Measurements from ENCODE around the gene SYT1. TPM values are rescaled to one million over a fixed set of nuclear protein-coding genes. Genes with fewer than 3 reads are reported as not detected.

The SYT1 gene
- total RNA-seq, 2 experiments from 2014 or later, result not detected

- no peak overlapping the region for H2AFZ ChIP-seq (ENCODE audit: low read length)
- H3K79me2 ChIP-seq (ENCODE audit: insufficient read depth, low read depth, low read length), result no peaks in the 10 kb centered on the region
- no peak overlapping the region for H3K4me2 ChIP-seq (ENCODE audit: low read length)
- H4K20me1 ChIP-seq (ENCODE audit: insufficient read depth, low read length), result no peaks in the 10 kb centered on the region
- CTCF ChIA-PET (ENCODE audit: unreplicated experiment), result no interaction called here
- H3K9me3 ChIP-seq (ENCODE audit: low read length), result no peaks in the 10 kb centered on the region
- H3K27ac ChIP-seq (ENCODE audit: low read depth, low read length, poor library complexity, severe bottlenecking), result no peak overlapping the region
- H3K4me1 ChIP-seq (ENCODE audit: insufficient read depth, low read length, poor library complexity, severe bottlenecking), result no peaks in the 10 kb centered on the region
- no peaks in the 10 kb centered on the region for H3K9me2 ChIP-seq (ENCODE audit: insufficient read depth, low read length)
- no peak overlapping the region for H3K4me3 ChIP-seq (ENCODE audit: low read depth, low read length, poor library complexity, severe bottlenecking)
- BruUV-seq (replicated peaks), result no TSS peak
- DNase-seq (ENCODE audit: low spot score), result no peak
- no peak for TF ChIP-seq CTCF (conservative IDR thresholded peaks at IDR 0.05; ENCODE audit: low read length)
- intact Hi-C loops (cut with micrococcal nuclease; ENCODE audit: unreplicated experiment), result no loop called here
- POLR2A ChIA-PET, result interaction anchor here (1.4 kb wide), 1 partner anchor 10 kb away, joined by 3 read pairs; no protein-coding TSS in a partner anchor
- no peaks in the 10 kb centered on the region for H3K36me3 ChIP-seq (ENCODE audit: insufficient read depth, low read length)
These were observed 292.4 kb downstream of the SYT1 start for GRCh38 chr12:79156846-79157463.

GRCh38 chr12:79161249-79161934 is 296.8 kb downstream of the SYT1 start:
- DNase-seq (ENCODE audit: low spot score), result no peak
- no peaks in the 10 kb centered on the region for H4K20me1 ChIP-seq (ENCODE audit: insufficient read depth, low read length)
- H3K9me3 ChIP-seq (ENCODE audit: low read length), result no peaks in the 10 kb centered on the region
- H2AFZ ChIP-seq (ENCODE audit: low read length), result no peak overlapping the region
- H3K4me3 ChIP-seq (ENCODE audit: low read depth, low read length, poor library complexity, severe bottlenecking), result no peak overlapping the region
- TF ChIP-seq EZH2phosphoT487 (IDR thresholded peaks at IDR 0.05; ENCODE audit: borderline replicate concordance, low read depth, low read length), result no peak
- no peak for TF ChIP-seq CTCF (conservative IDR thresholded peaks at IDR 0.05; ENCODE audit: low read length)
- no peaks in the 10 kb centered on the region for H3K4me1 ChIP-seq (ENCODE audit: insufficient read depth, low read length, poor library complexity, severe bottlenecking)
- no peaks in the 10 kb centered on the region for H3K36me3 ChIP-seq (ENCODE audit: insufficient read depth, low read length)
- H3K9me2 ChIP-seq (ENCODE audit: insufficient read depth, low read length), result no peaks in the 10 kb centered on the region
- H3K79me2 ChIP-seq (ENCODE audit: insufficient read depth, low read depth, low read length), result no peaks in the 10 kb centered on the region
- no TSS peak for BruUV-seq (replicated peaks)
- ChIA-PET CTCF (ENCODE audit: unreplicated experiment) (no interaction called here), POLR2A (interaction anchor here (0.6 kb wide), 1 partner anchor 115 kb away, joined by 3 read pairs; no protein-coding TSS in a partner anchor)
- no peak overlapping the region for H3K27ac ChIP-seq (ENCODE audit: low read depth, low read length, poor library complexity, severe bottlenecking)
- intact Hi-C loops (cut with micrococcal nuclease; ENCODE audit: unreplicated experiment), result no loop called here
- H3K4me2 ChIP-seq (ENCODE audit: low read length), result no peak overlapping the region

- H3K79me2 ChIP-seq (ENCODE audit: insufficient read depth, low read depth, low read length), result no peaks in the 10 kb centered on the region
- H3K9me2 ChIP-seq (ENCODE audit: insufficient read depth, low read length), result no peaks in the 10 kb centered on the region
- no peak overlapping the region for H3K27ac ChIP-seq (ENCODE audit: low read depth, low read length, poor library complexity, severe bottlenecking)
- CTCF ChIA-PET (ENCODE audit: unreplicated experiment), result no interaction called here
- no peaks in the 10 kb centered on the region for H4K20me1 ChIP-seq (ENCODE audit: insufficient read depth, low read length)
- no peaks in the 10 kb centered on the region for H3K9me3 ChIP-seq (ENCODE audit: low read length)
- no peak for TF ChIP-seq CTCF (conservative IDR thresholded peaks at IDR 0.05; ENCODE audit: low read length)
- no peak for TF ChIP-seq EZH2phosphoT487 (IDR thresholded peaks at IDR 0.05; ENCODE audit: borderline replicate concordance, low read depth, low read length)
- POLR2A ChIA-PET, result interaction anchor here (0.6 kb wide), 1 partner anchor 114 kb away, joined by 3 read pairs; no protein-coding TSS in a partner anchor
- no peak for DNase-seq (ENCODE audit: low spot score)
- H3K4me2 ChIP-seq (ENCODE audit: low read length), result no peak overlapping the region
- BruUV-seq (replicated peaks), result no TSS peak
- H2AFZ ChIP-seq (ENCODE audit: low read length), result no peak overlapping the region
- intact Hi-C loops (cut with micrococcal nuclease; ENCODE audit: unreplicated experiment), result no loop called here
- no peak overlapping the region for H3K4me3 ChIP-seq (ENCODE audit: low read depth, low read length, poor library complexity, severe bottlenecking)
- no peaks in the 10 kb centered on the region for H3K4me1 ChIP-seq (ENCODE audit: insufficient read depth, low read length, poor library complexity, severe bottlenecking)
- H3K36me3 ChIP-seq (ENCODE audit: insufficient read depth, low read length), result no peaks in the 10 kb centered on the region
These were observed 297.7 kb downstream of the SYT1 start for GRCh38 chr12:79162147-79162772.

Data from OCI-LY7 (cell line).